NB4 (cell line): ENCODE results near the gene NOP56.

ENCODE experiments used
- CTCF ChIP-seq: IDR thresholded peaks from one replicate; pipeline ENCODE4 v1.5.1; 2012; ENCODE audit warnings: low read depth, low read length
- MAX ChIP-seq: IDR thresholded peaks from 2 replicates; pipeline ENCODE4 v1.6.1; 2011; ENCODE audit warnings: low read depth, low read length
- MYC ChIP-seq: IDR thresholded peaks from 2 replicates; pipeline ENCODE4 v1.6.1; 2011; ENCODE audit warnings: low read depth, low read length
- POLR2A ChIP-seq: IDR thresholded peaks from 2 replicates; pipeline ENCODE4 v1.6.1; 2011; ENCODE audit warnings: mild to moderate bottlenecking; ENCODE audit not compliant: insufficient read length; ENCODE audit errors: extremely low read depth

GRCh38 chr20:2658414-2659354 lies 6.3 kb downstream of the NOP56 start:
- TF ChIP-seq CTCF (no peak), POLR2A (peak; percentile 33), MAX (peak; percentile 42), MYC (no peak)
